ENCODE data around the gene OLAH. TPM values are rescaled to one million over a fixed set of nuclear protein-coding genes. Genes with fewer than 3 reads are reported as not detected.

The OLAH gene
- total RNA-seq, 4 donors from 2014 or later, result 2.2 TPM; not detected in 3

DNA sequence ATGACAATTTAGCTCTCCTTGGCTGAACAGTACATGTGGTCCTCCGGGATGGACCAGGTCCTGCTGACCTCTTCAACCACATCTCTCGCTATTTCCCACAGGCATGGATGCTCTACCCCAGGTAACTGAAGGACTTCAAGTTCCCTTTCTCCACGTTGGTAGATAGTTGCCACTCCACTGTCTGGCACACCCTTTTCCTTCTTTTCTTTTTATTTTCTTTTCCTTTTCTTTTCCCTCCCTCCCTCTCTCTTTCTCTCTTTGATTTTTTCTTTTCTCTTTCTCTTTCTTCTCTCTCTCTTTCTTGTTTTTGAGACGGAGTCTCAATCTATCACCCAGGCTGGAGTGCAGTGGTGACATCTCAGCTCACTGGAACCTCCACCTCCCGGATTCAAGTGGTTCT lies 47.7 kb downstream of the OLAH start:
- intact Hi-C loops (cut with DNase I; ENCODE audit: low total_unique reads), result no loop called here
- H3K36me3 ChIP-seq, result no peaks in the 10 kb centered on the region
- no peak overlapping the region for H3K27ac ChIP-seq
- no peaks in the 10 kb centered on the region for H3K27me3 ChIP-seq
- H3K9me3 ChIP-seq, result no peaks in the 10 kb centered on the region
- no peak overlapping the region for H3K4me3 ChIP-seq
- no peaks in the 10 kb centered on the region for H3K4me1 ChIP-seq
- DNase-seq, result no peak
- TF ChIP-seq, protein P1, sequence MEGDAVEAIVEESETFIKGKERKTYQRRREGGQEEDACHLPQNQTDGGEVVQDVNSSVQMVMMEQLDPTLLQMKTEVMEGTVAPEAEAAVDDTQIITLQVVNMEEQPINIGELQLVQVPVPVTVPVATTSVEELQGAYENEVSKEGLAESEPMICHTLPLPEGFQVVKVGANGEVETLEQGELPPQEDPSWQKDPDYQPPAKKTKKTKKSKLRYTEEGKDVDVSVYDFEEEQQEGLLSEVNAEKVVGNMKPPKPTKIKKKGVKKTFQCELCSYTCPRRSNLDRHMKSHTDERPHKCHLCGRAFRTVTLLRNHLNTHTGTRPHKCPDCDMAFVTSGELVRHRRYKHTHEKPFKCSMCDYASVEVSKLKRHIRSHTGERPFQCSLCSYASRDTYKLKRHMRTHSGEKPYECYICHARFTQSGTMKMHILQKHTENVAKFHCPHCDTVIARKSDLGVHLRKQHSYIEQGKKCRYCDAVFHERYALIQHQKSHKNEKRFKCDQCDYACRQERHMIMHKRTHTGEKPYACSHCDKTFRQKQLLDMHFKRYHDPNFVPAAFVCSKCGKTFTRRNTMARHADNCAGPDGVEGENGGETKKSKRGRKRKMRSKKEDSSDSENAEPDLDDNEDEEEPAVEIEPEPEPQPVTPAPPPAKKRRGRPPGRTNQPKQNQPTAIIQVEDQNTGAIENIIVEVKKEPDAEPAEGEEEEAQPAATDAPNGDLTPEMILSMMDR (IDR thresholded peaks at IDR 0.05), result no peak
- TF ChIP-seq POLR2A (IDR thresholded peaks at IDR 0.05), result no peak

DNA sequence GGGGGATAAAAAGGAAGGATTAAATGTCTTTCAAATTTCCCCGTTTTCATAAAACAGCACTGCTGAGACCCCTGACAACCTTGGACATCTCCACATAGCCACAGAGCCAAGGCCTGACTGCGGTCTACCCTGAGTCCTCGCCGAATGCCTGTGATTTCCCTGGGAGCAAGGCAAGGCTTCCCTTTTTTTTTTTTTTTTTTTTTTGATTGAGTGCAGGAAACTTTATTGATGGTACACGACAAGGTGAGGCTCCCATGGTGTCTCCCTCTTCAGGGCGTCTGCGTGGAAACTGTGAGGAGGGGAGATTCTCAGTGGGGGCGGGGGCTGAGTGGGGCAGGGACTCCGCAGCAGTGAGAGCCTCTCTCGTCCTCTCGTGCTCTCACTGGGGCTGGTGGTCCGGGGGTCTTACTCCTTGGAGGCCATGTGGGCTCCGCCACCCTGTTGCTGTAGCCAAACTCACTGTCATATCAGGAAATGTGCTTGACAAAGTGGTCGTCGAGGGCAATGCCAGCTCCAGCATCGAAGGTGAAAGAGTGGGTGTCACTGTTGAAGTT lies 49.2 kb downstream of the OLAH start:
- H3K27ac ChIP-seq, result no peak overlapping the region
- no peaks in the 10 kb centered on the region for H3K36me3 ChIP-seq
- DNase-seq, result no peak
- intact Hi-C loops (cut with DNase I; ENCODE audit: low total_unique reads), result no loop called here
- TF ChIP-seq POLR2A (IDR thresholded peaks at IDR 0.05), result no peak
- TF ChIP-seq, protein P1 (IDR thresholded peaks at IDR 0.05), result no peak
- no peak overlapping the region for H3K4me3 ChIP-seq
- H3K4me1 ChIP-seq, result no peaks in the 10 kb centered on the region
- H3K27me3 ChIP-seq, result no peaks in the 10 kb centered on the region
- no peaks in the 10 kb centered on the region for H3K9me3 ChIP-seq

DNA sequence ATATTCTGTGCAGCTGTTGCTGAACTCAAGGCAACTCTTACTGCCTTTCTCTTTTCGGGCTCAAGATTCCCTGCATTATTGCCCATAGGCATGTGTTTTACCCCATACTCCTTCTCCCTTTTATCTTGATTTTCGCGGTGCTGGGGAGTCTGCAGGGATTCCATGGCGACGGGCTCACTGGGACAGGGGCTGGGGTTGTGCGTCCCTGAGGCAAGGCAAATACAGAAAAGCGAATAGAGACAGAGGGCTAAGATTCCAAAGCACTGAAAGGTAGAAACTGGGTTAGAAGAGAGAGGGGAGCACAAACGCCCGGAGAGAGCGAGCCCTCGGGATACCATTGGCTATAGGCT lies 52.9 kb downstream of the OLAH start:
- no peaks in the 10 kb centered on the region for H3K36me3 ChIP-seq
- H3K4me3 ChIP-seq, result peak overlapping the region; percentile 68 to 80
- intact Hi-C loops (cut with DNase I; ENCODE audit: low total_unique reads), result no loop called here
- DNase-seq, result no peak
- H3K9me3 ChIP-seq, result no peaks in the 10 kb centered on the region
- H3K27me3 ChIP-seq, result no peaks in the 10 kb centered on the region
- H3K27ac ChIP-seq, result peak overlapping the region; percentile 92 to 96
- TF ChIP-seq, protein P1 (IDR thresholded peaks at IDR 0.05), result no peak
- no peak for TF ChIP-seq POLR2A (IDR thresholded peaks at IDR 0.05)
- H3K4me1 ChIP-seq, result no peaks in the 10 kb centered on the region

DNA sequence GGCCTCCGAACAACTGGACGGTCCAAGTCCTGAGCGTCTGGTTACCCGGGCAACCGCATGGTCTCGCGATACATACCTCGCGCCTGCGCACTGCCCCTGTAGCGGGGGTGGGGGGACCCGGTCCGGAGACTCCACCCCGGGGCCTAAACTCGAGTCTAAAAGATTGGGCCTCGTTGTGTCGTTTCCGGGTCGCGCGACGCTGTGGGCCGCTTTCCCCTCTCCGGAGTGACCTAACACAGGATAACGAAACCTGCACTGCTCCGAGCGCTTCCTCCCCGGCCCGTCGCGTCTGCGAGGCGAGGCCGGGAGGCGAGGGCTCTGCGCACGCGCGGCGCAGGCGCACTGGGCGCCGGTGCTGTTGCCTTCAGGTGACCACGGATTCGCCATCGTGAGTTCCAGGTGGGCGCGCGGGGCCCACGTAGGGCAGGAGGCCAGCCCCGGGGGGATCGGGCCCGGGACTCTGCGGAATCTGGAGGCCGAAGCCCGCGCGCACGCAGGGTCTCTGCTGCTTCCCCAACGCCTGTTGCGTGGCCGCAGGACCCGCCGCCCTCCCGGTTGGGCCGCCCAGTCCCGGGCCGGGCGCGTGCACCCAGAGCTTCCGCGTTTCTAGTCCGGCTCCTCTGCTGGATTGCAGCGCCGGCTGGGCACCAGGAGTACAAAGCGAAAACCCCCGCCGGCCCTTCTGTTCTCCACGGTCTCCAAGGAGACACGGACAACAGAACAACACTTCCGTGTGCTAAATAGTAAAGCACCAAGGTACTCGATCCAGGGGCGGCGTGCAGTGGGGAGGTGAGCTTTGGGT lies 53.5 kb downstream of the OLAH start, which contains the start of gene RPP38:
Gene RPP38, plus strand, starts transcription at position 345 of the 802 bp plus-strand sequence. CDS start 5,960 bp downstream, outside the sequence.
- Histone ChIP-seq H3K4me3 (peak within 1 kb of the TSS; percentile 68 to 80), H3K27me3 (no peaks in the 10 kb centered on the region), H3K27ac (peak within 1 kb of the TSS; percentile 92 to 96), H3K9me3 (no peaks in the 10 kb centered on the region), H3K4me1 (no peaks in the 10 kb centered on the region), H3K36me3 (no peaks in the 10 kb centered on the region)
- intact Hi-C loops (cut with DNase I; ENCODE audit: low total_unique reads), result no loop called here
- peak; percentile 97 for DNase-seq
- TF ChIP-seq POLR2A (IDR thresholded peaks at IDR 0.05), result peak; percentile 71 to 76
- TF ChIP-seq, protein P1 (IDR thresholded peaks at IDR 0.05), result no peak

DNA sequence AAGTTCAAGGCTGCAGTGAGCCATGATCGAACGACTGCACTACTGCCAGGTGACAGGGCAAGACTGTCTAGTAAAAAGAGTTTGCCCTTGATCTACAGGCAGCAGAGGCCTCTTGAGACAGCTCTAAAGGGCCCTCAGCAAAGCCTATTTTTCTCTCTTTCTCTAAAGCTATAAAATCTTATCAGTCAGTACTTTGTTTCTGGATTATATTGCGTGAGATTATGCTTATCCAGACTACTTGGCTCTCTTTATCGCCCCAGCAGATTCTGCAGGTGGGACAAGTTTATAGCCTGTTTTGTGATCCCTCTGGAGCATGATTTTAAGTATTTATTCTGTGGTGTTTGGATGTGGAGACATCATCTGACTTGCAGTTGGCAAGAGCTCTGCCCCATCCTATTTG lies 56.1 kb downstream of the OLAH start:
- Histone ChIP-seq H3K27ac (no peak overlapping the region), H3K36me3 (no peaks in the 10 kb centered on the region), H3K4me1 (no peaks in the 10 kb centered on the region), H3K27me3 (no peaks in the 10 kb centered on the region), H3K4me3 (no peak overlapping the region), H3K9me3 (no peaks in the 10 kb centered on the region)
- intact Hi-C loops (cut with DNase I; ENCODE audit: low total_unique reads), result loop anchor here (10.0 kb wide), 1 partner anchor 145 kb away; the partner anchor contains the start of genes DCLRE1C and MEIG1
- TF ChIP-seq POLR2A (IDR thresholded peaks at IDR 0.05), result no peak
- TF ChIP-seq, protein P1 (IDR thresholded peaks at IDR 0.05), result no peak
- DNase-seq, result no peak
